Karpas-422 (cell line): ENCODE results near the gene ANG. TPM values are rescaled to one million over a fixed set of nuclear protein-coding genes. Genes with fewer than 3 reads are reported as not detected.
"Not testable (repeated sequence)": the region's sequence is repeated elsewhere in the genome, so short reads cannot be mapped to it uniquely, and the experiment has no call there.

Source experiments
- DNase-seq: peaks from one replicate; pipeline ENCODE4 v3.0.0-alpha.2; 2015
- H2AFZ ChIP-seq: fragments of 200-600 bp; sonication (generic); 2 replicates; pipeline ENCODE4 v1.6.1; 2014; ENCODE audit warnings: antibody characterized with exemption, low read length, mixed read lengths
- H3K27ac ChIP-seq: fragments of 200-600 bp; sonication (generic); 2 replicates; pipeline ENCODE4 v1.5.1; 2014; ENCODE audit warnings: mild to moderate bottlenecking, low read length, moderate library complexity
- H3K27me3 ChIP-seq: fragments of 200-600 bp; sonication (generic); 2 replicates; pipeline ENCODE4 v1.6.1; 2014; ENCODE audit warnings: low read length, mixed read lengths
- H3K36me3 ChIP-seq: fragments of 200-600 bp; sonication (generic); 2 replicates; pipeline ENCODE4 v1.6.1; 2014; ENCODE audit warnings: low read length, mixed read lengths; ENCODE audit not compliant: insufficient read depth
- H3K4me1 ChIP-seq: fragments of 200-600 bp; sonication (generic); 2 replicates; pipeline ENCODE4 v1.6.1; 2014; ENCODE audit warnings: mild to moderate bottlenecking, low read length, mixed read lengths
- H3K4me2 ChIP-seq: fragments of 200-600 bp; sonication (generic); 2 replicates; pipeline ENCODE4 v1.6.1; 2014; ENCODE audit warnings: low read length, low read depth, mild to moderate bottlenecking; ENCODE audit not compliant: poor library complexity, severe bottlenecking
- H3K4me3 ChIP-seq: fragments of 200-600 bp; sonication (generic); 2 replicates; pipeline ENCODE4 v1.5.1; 2014; ENCODE audit warnings: mild to moderate bottlenecking, antibody characterized with exemption, low read length, mixed read lengths
- H3K79me2 ChIP-seq: fragments of 200-600 bp; sonication (generic); 2 replicates; pipeline ENCODE4 v1.6.1; 2014; ENCODE audit warnings: mild to moderate bottlenecking, low read length, mixed read lengths
- H3K9ac ChIP-seq: fragments of 200-600 bp; sonication (generic); 2 replicates; pipeline ENCODE4 v1.6.0; 2014; ENCODE audit warnings: low read length
- H3K9me2 ChIP-seq: fragments of 200-600 bp; sonication (generic), shearing (Covaris generic); replicated peaks from 2 replicates; pipeline ENCODE4 v1.6.0; 2014; ENCODE audit warnings: mild to moderate bottlenecking, low read length, moderate library complexity; ENCODE audit not compliant: insufficient read depth
- H3K9me3 ChIP-seq: fragments of 300-700, 200-600 bp; sonication (generic); 2 replicates; pipeline ENCODE4 v1.6.1; 2014; ENCODE audit warnings: low read length, mixed read lengths
- H4K20me1 ChIP-seq: fragments of 200-600 bp; sonication (generic); 2 replicates; pipeline ENCODE4 v1.6.1; 2014; ENCODE audit warnings: mild to moderate bottlenecking, antibody characterized with exemption, low read length, low read depth; ENCODE audit not compliant: insufficient read depth
- total RNA-seq: library from RNA; depleted of rRNA; stranded (reverse); fragments of >200 nt; shearing (Covaris generic); gene quantifications from 2 replicates; pipeline ENCODE4 v1.2.3, GENCODE V29; 2014; ENCODE audit warnings: low replicate concordance

The ANG gene
- total RNA-seq, 1 experiment from 2014 or later = 1.9 TPM

DNA sequence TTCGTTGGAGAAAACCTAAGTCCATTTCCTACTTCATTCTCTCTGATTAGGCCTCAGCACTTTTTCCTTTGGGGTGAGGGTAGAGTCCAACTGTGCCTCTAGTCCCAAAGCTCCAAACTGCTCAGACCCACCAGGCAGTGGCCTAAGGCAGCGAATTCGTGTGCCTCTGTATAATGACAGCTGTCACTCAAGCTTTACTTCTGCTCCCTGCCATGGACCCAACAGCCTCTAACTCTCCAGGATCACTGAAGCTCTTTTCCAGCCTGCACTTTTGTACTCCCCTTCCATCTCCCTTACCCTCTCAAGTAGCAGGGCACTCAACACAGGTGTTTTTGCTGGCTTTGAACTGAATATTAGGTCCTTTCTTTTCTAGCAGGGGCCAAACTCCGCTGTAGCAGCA lies 32.3 kb upstream of the ANG start:
- H3K9me2 ChIP-seq = no peaks in the 10 kb centered on the region
- no peak overlapping the region for H3K9ac ChIP-seq
- no peaks in the 10 kb centered on the region for H3K9me3 ChIP-seq
- H3K4me1 ChIP-seq = no peaks in the 10 kb centered on the region
- H3K27me3 ChIP-seq = no peaks in the 10 kb centered on the region
- DNase-seq = no peak
- no peaks in the 10 kb centered on the region for H4K20me1 ChIP-seq
- H3K27ac ChIP-seq = no peak overlapping the region
- no peak overlapping the region for H3K4me3 ChIP-seq
- no peak overlapping the region for H2AFZ ChIP-seq
- no peaks in the 10 kb centered on the region for H3K79me2 ChIP-seq
- no peak overlapping the region for H3K4me2 ChIP-seq
- H3K36me3 ChIP-seq = no peaks in the 10 kb centered on the region

DNA sequence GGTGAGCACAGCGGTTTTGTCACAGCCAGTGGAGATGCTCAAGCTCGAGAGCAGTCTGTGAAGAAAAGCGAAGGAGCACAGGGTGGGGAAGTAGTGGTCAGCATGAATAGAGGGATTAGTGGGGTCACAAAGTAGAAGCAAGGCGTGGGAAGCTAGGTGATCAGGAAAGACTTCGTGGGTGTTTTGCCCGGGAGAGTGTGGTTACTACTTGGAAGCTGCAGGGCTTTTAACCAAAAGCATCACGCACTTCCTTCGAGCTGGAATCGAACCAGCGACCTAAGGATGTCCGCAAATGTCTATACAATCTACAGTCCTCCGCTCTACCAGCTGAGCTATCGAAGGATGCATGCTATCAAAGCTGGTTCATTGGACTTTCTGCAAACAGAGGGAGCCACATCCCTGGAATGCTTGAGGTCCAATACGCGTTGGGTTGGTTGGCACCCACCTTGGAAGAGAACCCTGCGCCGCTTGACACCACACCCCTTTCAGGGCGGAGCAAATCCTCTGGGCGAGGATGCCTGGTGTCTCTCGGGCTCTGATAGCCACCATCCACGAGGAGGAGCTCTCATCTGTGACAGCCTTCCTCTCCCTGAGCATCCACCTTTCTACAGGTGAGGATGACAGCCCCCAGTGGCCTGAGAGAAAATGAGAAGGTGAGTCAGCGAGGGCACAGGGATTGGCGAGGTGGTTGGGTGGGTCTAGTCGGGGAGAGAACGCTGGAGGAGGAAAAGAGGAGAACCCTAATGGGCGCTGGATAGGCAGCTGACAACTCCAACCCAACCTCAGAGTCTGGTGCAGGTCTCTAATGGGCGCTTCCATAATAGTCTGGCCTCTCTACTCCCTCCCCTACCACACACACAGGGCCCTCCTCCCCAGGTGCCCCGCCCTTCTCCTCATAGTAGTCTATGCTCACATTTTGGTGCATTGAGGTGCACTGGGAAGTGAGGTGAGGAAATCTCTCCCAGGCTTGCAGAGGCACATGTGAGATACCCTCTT lies 31.1 kb upstream of the ANG start:
- Histone ChIP-seq H3K9me3 (no peaks in the 10 kb centered on the region), H4K20me1 (no peaks in the 10 kb centered on the region), H2AFZ (no peak overlapping the region), H3K4me1 (no peaks in the 10 kb centered on the region), H3K36me3 (no peaks in the 10 kb centered on the region), H3K79me2 (no peaks in the 10 kb centered on the region), H3K9ac (no peak overlapping the region), H3K27ac (no peak overlapping the region), H3K27me3 (no peaks in the 10 kb centered on the region), H3K4me2 (no peak overlapping the region), H3K9me2 (no peaks in the 10 kb centered on the region), H3K4me3 (no peak overlapping the region)
- no peak for DNase-seq

DNA sequence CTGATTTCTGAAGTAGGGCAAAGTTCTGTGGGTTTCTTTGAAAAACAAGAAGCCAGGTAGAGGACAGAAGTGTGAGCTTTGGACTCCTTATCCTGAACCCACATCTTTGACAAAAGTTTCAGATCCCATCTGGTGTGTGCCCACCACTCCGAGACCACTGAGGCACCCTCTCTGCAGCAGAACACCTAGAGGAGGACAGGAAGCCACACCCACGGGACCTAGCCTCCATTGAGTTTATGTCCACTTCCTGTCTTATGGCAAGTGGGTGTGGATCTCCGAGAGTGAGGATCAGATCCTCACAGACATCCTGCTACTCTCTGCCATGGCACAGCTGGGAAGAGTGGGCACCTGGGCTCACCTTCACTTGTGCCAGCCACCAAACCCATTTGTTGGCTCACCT lies 30.3 kb upstream of the ANG start:
- Histone ChIP-seq H3K9me3 (no peaks in the 10 kb centered on the region), H3K27ac (no peak overlapping the region), H3K79me2 (no peaks in the 10 kb centered on the region), H3K4me3 (no peak overlapping the region), H3K9me2 (no peaks in the 10 kb centered on the region), H4K20me1 (no peaks in the 10 kb centered on the region), H2AFZ (no peak overlapping the region), H3K4me1 (no peaks in the 10 kb centered on the region), H3K9ac (no peak overlapping the region), H3K4me2 (no peak overlapping the region), H3K36me3 (no peaks in the 10 kb centered on the region), H3K27me3 (no peaks in the 10 kb centered on the region)
- no peak for DNase-seq

DNA sequence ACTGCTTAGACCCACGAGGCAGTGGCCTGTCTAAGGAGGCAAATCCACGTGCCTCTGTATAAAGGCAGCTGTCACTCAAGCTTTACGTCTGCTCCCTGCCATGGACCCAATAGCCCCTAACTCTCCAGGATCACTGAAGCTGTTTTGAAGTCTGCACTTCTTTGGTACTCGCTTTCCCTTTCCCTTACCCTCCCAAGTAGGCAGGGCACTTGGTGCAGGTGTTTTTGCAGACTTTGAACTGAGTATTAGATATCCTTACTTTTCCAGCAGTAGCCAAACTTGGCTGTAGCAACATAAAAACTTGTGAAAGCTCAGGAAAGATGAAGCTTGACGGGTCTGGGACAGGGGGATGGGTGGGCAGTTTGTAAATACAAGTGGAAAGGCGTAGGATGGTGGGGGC lies 29.2 kb upstream of the ANG start:
- Histone ChIP-seq H3K4me1 (no peaks in the 10 kb centered on the region), H4K20me1 (no peaks in the 10 kb centered on the region), H3K27me3 (no peaks in the 10 kb centered on the region), H3K36me3 (no peaks in the 10 kb centered on the region), H3K4me3 (no peak overlapping the region), H3K27ac (no peak overlapping the region), H3K9ac (no peak overlapping the region), H3K4me2 (no peak overlapping the region), H3K9me2 (no peaks in the 10 kb centered on the region), H2AFZ (no peak overlapping the region), H3K9me3 (no peaks in the 10 kb centered on the region), H3K79me2 (no peaks in the 10 kb centered on the region)
- no peak for DNase-seq

DNA sequence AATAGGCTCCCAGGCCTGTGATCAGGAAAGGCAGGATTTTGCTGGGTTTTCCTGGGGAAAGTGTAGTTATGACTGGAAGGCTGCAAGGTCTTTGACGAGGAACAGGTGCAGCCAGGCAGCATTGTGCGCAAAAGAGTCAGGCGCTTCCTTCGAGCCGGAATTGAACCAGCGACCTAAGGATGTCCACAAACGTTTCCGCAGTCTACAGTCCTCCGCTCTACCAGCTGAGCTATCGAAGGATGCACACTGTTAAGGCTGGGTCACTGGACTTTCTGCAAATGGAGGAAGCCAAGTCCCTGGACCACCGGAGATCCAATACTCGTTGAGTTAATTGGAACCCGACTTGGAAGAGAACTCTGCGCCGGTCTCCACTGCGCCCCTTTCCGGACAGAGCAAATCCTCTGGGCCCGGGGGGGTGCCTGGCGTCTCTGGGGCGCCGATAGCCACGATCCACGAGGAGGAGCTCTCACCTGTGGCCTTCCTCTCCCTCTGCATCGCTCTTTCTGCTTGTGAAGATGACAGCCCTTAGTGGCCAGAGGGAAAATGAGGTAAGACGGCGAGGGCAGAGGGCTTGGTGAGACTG lies 28.7 kb upstream of the ANG start:
- H3K9me2 ChIP-seq = no peaks in the 10 kb centered on the region
- no peaks in the 10 kb centered on the region for H3K36me3 ChIP-seq
- no peak for DNase-seq
- H3K79me2 ChIP-seq = no peaks in the 10 kb centered on the region
- no peaks in the 10 kb centered on the region for H3K9me3 ChIP-seq
- no peaks in the 10 kb centered on the region for H3K27me3 ChIP-seq
- H3K4me3 ChIP-seq = no peak overlapping the region
- no peak overlapping the region for H3K4me2 ChIP-seq
- no peak overlapping the region for H3K9ac ChIP-seq
- no peak overlapping the region for H2AFZ ChIP-seq
- H3K27ac ChIP-seq = no peak overlapping the region
- H4K20me1 ChIP-seq = no peaks in the 10 kb centered on the region
- no peaks in the 10 kb centered on the region for H3K4me1 ChIP-seq

DNA sequence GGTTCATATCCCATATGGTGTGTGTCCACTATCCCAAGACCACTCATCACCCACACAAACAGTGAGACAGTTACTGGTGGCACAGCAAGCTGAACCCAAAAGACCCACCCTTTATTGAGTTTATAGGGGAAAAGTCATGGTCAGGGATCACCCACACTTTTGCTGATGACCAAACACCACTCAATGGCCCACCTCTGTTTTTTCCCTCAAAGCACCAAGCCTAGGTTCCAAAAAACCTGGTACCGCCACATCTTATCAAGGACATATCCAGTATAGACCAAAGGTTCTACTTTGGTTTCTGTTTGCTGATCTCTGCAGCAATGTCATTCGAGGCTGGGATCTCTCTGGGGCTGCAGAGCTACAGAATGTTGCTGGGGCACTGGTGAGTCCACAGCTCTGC lies 27.4 kb upstream of the ANG start:
- Histone ChIP-seq H3K79me2 (no peaks in the 10 kb centered on the region), H3K27me3 (no peaks in the 10 kb centered on the region), H4K20me1 (no peaks in the 10 kb centered on the region), H3K27ac (no peak overlapping the region), H3K9me2 (no peaks in the 10 kb centered on the region), H3K9ac (no peak overlapping the region), H3K36me3 (no peaks in the 10 kb centered on the region), H3K4me3 (no peak overlapping the region), H3K9me3 (no peaks in the 10 kb centered on the region), H3K4me2 (no peak overlapping the region), H2AFZ (no peak overlapping the region), H3K4me1 (no peaks in the 10 kb centered on the region)
- DNase-seq = no peak

DNA sequence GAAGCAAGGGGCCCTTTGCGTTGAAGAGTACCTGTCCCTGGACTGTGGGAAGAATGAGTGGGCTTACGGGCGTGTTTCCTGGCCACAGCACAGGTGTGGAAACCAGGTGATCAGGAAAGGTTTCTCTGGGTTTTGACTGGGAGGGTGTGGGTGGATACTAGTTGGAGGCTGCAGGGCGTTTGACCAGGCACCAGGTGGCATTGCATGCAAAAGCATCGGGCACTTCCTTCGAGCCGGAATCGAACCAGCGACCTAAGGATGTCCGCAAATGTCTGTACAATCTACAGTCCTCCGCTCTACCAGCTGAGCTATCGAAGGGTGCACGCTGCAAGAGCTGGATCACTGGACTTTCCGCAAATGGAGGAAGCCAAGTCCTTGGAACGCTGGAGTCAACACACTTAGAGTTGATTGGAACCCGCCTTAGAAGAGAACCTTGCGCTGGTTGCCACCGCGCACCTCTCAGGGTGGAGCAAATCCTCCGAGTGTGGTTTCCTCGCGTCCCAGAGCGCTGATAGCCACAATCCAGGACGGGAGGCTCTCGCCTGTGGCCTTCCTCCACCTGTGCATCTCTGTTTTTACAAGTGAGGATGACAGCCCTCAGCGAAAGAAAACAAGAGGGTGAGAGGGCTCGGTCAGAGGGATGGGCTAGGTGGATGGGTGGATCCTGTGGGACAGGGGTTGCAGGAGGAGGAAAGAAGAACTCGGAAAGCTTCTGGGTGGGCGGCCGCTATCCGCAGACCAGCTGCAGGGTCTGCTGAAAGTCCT lies 25.4 kb upstream of the ANG start:
- H3K27ac ChIP-seq = no peak overlapping the region
- H4K20me1 ChIP-seq = no peaks in the 10 kb centered on the region
- H3K9me2 ChIP-seq = no peaks in the 10 kb centered on the region
- no peak overlapping the region for H3K4me3 ChIP-seq
- H3K9ac ChIP-seq = no peak overlapping the region
- H3K4me1 ChIP-seq = 0 out of 2 replicates have a peak, but pooled peaks cover 3% of the 10 kb centered on the region
- no peaks in the 10 kb centered on the region for H3K79me2 ChIP-seq
- H3K9me3 ChIP-seq = no peaks in the 10 kb centered on the region
- no peaks in the 10 kb centered on the region for H3K27me3 ChIP-seq
- no peaks in the 10 kb centered on the region for H3K36me3 ChIP-seq
- peak; percentile 87 for DNase-seq
- no peak overlapping the region for H2AFZ ChIP-seq
- H3K4me2 ChIP-seq = no peak overlapping the region

DNA sequence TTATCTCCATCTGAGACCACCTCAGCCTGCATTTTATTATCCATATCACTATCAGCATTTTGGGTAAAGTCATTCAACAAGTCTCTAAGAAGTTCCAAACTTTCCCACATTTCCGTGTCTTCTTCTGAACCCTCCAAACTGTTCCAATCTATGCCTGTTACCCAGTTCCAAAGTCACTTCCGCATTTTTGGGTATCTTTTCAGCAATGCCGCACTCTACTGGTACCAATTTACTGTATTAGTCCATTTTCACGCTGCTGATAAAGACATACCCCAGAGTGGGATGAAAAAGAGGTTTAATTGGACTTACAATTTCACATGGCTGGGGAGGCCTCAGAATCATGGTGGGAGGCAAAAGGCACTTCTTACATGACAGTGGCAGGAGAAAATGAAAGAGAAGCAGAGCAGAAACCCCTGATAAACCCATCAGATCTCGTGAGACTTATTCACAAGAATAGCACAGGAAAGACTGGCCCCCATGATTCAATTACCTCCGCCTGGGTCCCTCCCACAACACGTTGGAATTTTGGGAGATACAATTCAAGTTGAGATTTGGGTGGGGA lies 22.1 kb upstream of the ANG start:
- H2AFZ ChIP-seq, H3K9me3 ChIP-seq, H3K9me2 ChIP-seq, H3K27ac ChIP-seq, H3K4me1 ChIP-seq, H3K36me3 ChIP-seq, H4K20me1 ChIP-seq, H3K79me2 ChIP-seq, H3K27me3 ChIP-seq: not testable (repeated sequence)
- Histone ChIP-seq H3K4me2 (peak overlapping the region; percentile 41), H3K4me3 (peak overlapping the region; percentile 37; the same call in 1 of the 2 replicates), H3K9ac (peak overlapping the region; percentile 41)
- DNase-seq = peak; percentile 53
